Stimulated activated effector memory CD8-positive, alpha-beta T cell treated with anti-CD3 and anti-CD28 coated beads, Interleukin-12 subunit alpha, Interleukin-12 subunit beta, amount 100 ng/mL, for 72 hours (primary cell): ENCODE results near the gene NEDD4L.
A peak's percentile ranks its signal among the peaks of the same experiment; 100 is the strongest.

Source experiments
- ATAC-seq: fragments of 150-1000 bp; cut with Tn5 transposase; 2 replicates; pipeline ENCODE4 v1.10.0; 2021
- DNase-seq, 2 donors: peaks; one replicate each; pipeline ENCODE4 v3.0.0; 2021 to 2022; ENCODE audit warnings: low spot score in 2 of 2
- H3K27ac Mint-ChIP-seq: one replicate; pipeline ENCODE4 v1.8.0; 2022; ENCODE audit warnings: mild to moderate bottlenecking, mixed read lengths
- H3K36me3 Mint-ChIP-seq: one replicate; pipeline ENCODE4 v1.8.0; 2022; ENCODE audit warnings: mild to moderate bottlenecking, mixed read lengths
- H3K4me1 Mint-ChIP-seq: one replicate; pipeline ENCODE4 v1.8.0; 2022; ENCODE audit warnings: mixed read lengths
- H3K4me3 Mint-ChIP-seq: one replicate; pipeline ENCODE4 v1.8.0; 2022; ENCODE audit warnings: mild to moderate bottlenecking, mixed read lengths
- H3K9me3 Mint-ChIP-seq: one replicate; pipeline ENCODE4 v1.8.0; 2022; ENCODE audit warnings: mixed read lengths

The NEDD4L gene

GRCh38 chr18:58213440-58213839, 169.4 kb downstream of the NEDD4L start:
- H3K9me3 Mint-ChIP-seq, result no peaks in the 10 kb centered on the region
- H3K36me3 Mint-ChIP-seq, result no peaks in the 10 kb centered on the region
- ATAC-seq (peak; percentile 26), DNase-seq (no peak)
- H3K27ac Mint-ChIP-seq, result no peak overlapping the region
- peaks cover 23% of the 10 kb centered on the region for H3K4me1 Mint-ChIP-seq
- H3K4me3 Mint-ChIP-seq, result peak overlapping the region; percentile 7

GRCh38 chr18:58215011-58215410, 171.0 kb downstream of the NEDD4L start:
- DNase-seq (no peak), ATAC-seq (no peak)
- H3K4me3 Mint-ChIP-seq, result no peak overlapping the region
- peaks cover 23% of the 10 kb centered on the region for H3K4me1 Mint-ChIP-seq
- H3K36me3 Mint-ChIP-seq, result no peaks in the 10 kb centered on the region
- H3K9me3 Mint-ChIP-seq, result no peaks in the 10 kb centered on the region
- no peak overlapping the region for H3K27ac Mint-ChIP-seq

GRCh38 chr18:58216071-58216481, 172.1 kb downstream of the NEDD4L start:
- H3K36me3 Mint-ChIP-seq, result no peaks in the 10 kb centered on the region
- H3K27ac Mint-ChIP-seq, result no peak overlapping the region
- no peak for ATAC-seq
- no peaks in the 10 kb centered on the region for H3K9me3 Mint-ChIP-seq
- DNase-seq, result no peak
- no peak overlapping the region for H3K4me3 Mint-ChIP-seq
- peaks cover 23% of the 10 kb centered on the region for H3K4me1 Mint-ChIP-seq

GRCh38 chr18:58217052-58217451, 173.0 kb downstream of the NEDD4L start:
- Mint-ChIP-seq H3K4me1 (peaks cover 23% of the 10 kb centered on the region), H3K4me3 (no peak overlapping the region), H3K9me3 (no peaks in the 10 kb centered on the region), H3K27ac (no peak overlapping the region), H3K36me3 (no peaks in the 10 kb centered on the region)
- no peak for DNase-seq
- no peak for ATAC-seq

GRCh38 chr18:58218117-58218516, 174.1 kb downstream of the NEDD4L start:
- ATAC-seq, result no peak
- DNase-seq, result no peak
- H3K27ac Mint-ChIP-seq, result no peak overlapping the region
- no peaks in the 10 kb centered on the region for H3K36me3 Mint-ChIP-seq
- H3K4me3 Mint-ChIP-seq, result no peak overlapping the region
- H3K4me1 Mint-ChIP-seq, result peaks cover 21% of the 10 kb centered on the region
- H3K9me3 Mint-ChIP-seq, result no peaks in the 10 kb centered on the region

GRCh38 chr18:58221060-58221725, 177.2 kb downstream of the NEDD4L start:
- Mint-ChIP-seq H3K36me3 (no peaks in the 10 kb centered on the region), H3K9me3 (no peaks in the 10 kb centered on the region), H3K4me1 (peaks cover 12% of the 10 kb centered on the region), H3K4me3 (no peak overlapping the region), H3K27ac (no peak overlapping the region)
- ATAC-seq, result no peak
- DNase-seq, result no peak

GRCh38 chr18:58222432-58223125, 178.6 kb downstream of the NEDD4L start:
- DNase-seq (no peak), ATAC-seq (no peak)
- Mint-ChIP-seq H3K9me3 (no peaks in the 10 kb centered on the region), H3K27ac (no peak overlapping the region), H3K4me3 (no peak overlapping the region), H3K4me1 (peaks cover 7% of the 10 kb centered on the region), H3K36me3 (no peaks in the 10 kb centered on the region)

- no peak overlapping the region for H3K27ac Mint-ChIP-seq
- peak; percentile 44 for ATAC-seq
- H3K36me3 Mint-ChIP-seq, result no peaks in the 10 kb centered on the region
- DNase-seq, result no peak
- H3K9me3 Mint-ChIP-seq, result no peaks in the 10 kb centered on the region
- H3K4me3 Mint-ChIP-seq, result no peak overlapping the region
- peaks cover 7% of the 10 kb centered on the region for H3K4me1 Mint-ChIP-seq
Observed at GRCh38 chr18:58223717-58224424, 179.8 kb downstream of the NEDD4L start.

GRCh38 chr18:58224425-58224750, 180.4 kb downstream of the NEDD4L start:
- Mint-ChIP-seq H3K4me3 (no peak overlapping the region), H3K27ac (no peak overlapping the region), H3K36me3 (no peaks in the 10 kb centered on the region), H3K9me3 (no peaks in the 10 kb centered on the region), H3K4me1 (peaks cover 7% of the 10 kb centered on the region)
- DNase-seq, result no peak
- no peak for ATAC-seq

- Mint-ChIP-seq H3K27ac (no peak overlapping the region), H3K4me1 (peaks cover 7% of the 10 kb centered on the region), H3K36me3 (no peaks in the 10 kb centered on the region), H3K9me3 (no peaks in the 10 kb centered on the region), H3K4me3 (no peak overlapping the region)
- peak; percentile 87 for ATAC-seq
- DNase-seq, result no peak
Observed at GRCh38 chr18:58225101-58225500, 181.1 kb downstream of the NEDD4L start.

GRCh38 chr18:58226429-58226828, 182.4 kb downstream of the NEDD4L start:
- ATAC-seq, result no peak
- DNase-seq, result no peak
- no peaks in the 10 kb centered on the region for H3K36me3 Mint-ChIP-seq
- H3K4me3 Mint-ChIP-seq, result no peak overlapping the region
- peaks cover 12% of the 10 kb centered on the region for H3K4me1 Mint-ChIP-seq
- H3K9me3 Mint-ChIP-seq, result no peaks in the 10 kb centered on the region
- H3K27ac Mint-ChIP-seq, result no peak overlapping the region

GRCh38 chr18:58227361-58227930, 183.4 kb downstream of the NEDD4L start:
- Mint-ChIP-seq H3K4me3 (no peak overlapping the region), H3K36me3 (no peaks in the 10 kb centered on the region), H3K4me1 (peaks cover 12% of the 10 kb centered on the region), H3K27ac (no peak overlapping the region), H3K9me3 (no peaks in the 10 kb centered on the region)
- DNase-seq (no peak), ATAC-seq (no peak)

GRCh38 chr18:58228176-58228575, 184.2 kb downstream of the NEDD4L start:
- no peaks in the 10 kb centered on the region for H3K9me3 Mint-ChIP-seq
- no peak overlapping the region for H3K27ac Mint-ChIP-seq
- peaks cover 12% of the 10 kb centered on the region for H3K4me1 Mint-ChIP-seq
- no peak overlapping the region for H3K4me3 Mint-ChIP-seq
- DNase-seq, result no peak
- ATAC-seq, result no peak
- no peaks in the 10 kb centered on the region for H3K36me3 Mint-ChIP-seq

- Mint-ChIP-seq H3K4me3 (no peak overlapping the region), H3K36me3 (no peaks in the 10 kb centered on the region), H3K9me3 (no peaks in the 10 kb centered on the region), H3K27ac (no peak overlapping the region), H3K4me1 (peaks cover 12% of the 10 kb centered on the region)
- ATAC-seq, result no peak
- DNase-seq, result no peak
Observed at GRCh38 chr18:58228762-58229161, 184.7 kb downstream of the NEDD4L start.

GRCh38 chr18:58229162-58229561, 185.1 kb downstream of the NEDD4L start:
- no peak overlapping the region for H3K4me3 Mint-ChIP-seq
- H3K36me3 Mint-ChIP-seq, result no peaks in the 10 kb centered on the region
- DNase-seq (no peak), ATAC-seq (no peak)
- H3K4me1 Mint-ChIP-seq, result peaks cover 12% of the 10 kb centered on the region
- no peaks in the 10 kb centered on the region for H3K9me3 Mint-ChIP-seq
- no peak overlapping the region for H3K27ac Mint-ChIP-seq
